ENCODE results near the gene RIMKLA.
A peak's percentile ranks its signal among the peaks of the same experiment; 100 is the strongest.

RIMKLA gene

GRCh38 chr1:42368096-42368795, 12.3 kb upstream of the RIMKLA start:
- DNase-seq: peak; percentile 85
- in situ Hi-C loops (cut with HindIII; ENCODE audit: low pct_ligation_motif_present, low pct_unique_long_range_greater_than_20kb, low sequenced_read_pairs): no loop called here

DNA sequence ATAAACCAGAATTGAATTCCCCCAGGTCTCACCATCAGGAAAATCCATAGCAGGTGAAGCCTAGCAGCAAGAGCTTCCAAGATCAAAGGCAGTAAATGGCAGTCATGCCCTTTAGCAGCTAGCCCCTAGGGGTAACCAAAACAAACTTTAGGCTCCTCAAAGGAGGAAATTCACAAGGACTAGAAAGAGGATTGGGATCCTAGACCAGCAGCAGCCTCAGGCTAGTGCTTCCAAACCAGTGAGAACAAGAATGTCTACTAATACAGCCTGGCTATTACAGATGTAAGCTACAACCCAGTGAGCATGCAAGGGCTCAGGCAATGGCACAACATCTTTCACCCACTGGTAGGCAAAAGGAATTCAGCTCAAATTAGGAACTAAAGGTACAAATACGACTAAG, 11.1 kb upstream of the RIMKLA start:
- in situ Hi-C loops (cut with HindIII; ENCODE audit: low pct_ligation_motif_present, low pct_unique_long_range_greater_than_20kb, low sequenced_read_pairs): no loop called here
- DNase-seq: no peak

DNA sequence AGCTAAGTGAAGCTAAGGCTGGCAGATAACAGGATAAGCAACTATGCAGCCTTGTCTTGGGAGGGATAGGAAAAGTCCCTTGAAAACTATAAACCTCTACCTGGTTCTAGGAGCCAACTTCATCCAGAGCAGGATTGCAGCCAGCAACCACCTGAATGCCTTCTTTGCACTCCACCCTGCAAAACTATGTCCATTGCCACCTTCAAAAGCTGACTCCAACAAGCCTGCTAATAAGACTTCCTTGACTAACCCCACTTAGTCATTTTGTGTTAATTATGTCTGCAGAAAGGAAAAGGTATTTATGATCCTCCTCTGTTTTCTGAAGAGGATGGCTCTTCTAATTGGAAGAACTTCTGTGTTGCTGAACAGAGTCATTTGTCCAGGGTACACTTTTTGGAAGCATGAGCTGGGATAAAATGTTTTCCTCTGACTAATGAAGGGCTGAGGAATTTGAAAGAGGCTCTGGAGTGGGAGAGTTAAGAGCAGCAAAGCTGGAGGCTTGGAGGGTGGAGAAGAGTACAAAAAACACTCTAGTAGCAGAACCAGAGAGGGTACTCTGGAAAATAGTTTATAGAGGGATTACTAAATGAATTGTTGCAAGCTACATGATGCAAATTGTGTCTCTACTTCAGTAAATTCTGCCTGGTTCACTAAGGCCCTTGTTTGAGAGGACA, 9.6 kb upstream of the RIMKLA start:
- DNase-seq: no peak
- in situ Hi-C loops (cut with HindIII; ENCODE audit: low pct_ligation_motif_present, low pct_unique_long_range_greater_than_20kb, low sequenced_read_pairs): no loop called here

DNA sequence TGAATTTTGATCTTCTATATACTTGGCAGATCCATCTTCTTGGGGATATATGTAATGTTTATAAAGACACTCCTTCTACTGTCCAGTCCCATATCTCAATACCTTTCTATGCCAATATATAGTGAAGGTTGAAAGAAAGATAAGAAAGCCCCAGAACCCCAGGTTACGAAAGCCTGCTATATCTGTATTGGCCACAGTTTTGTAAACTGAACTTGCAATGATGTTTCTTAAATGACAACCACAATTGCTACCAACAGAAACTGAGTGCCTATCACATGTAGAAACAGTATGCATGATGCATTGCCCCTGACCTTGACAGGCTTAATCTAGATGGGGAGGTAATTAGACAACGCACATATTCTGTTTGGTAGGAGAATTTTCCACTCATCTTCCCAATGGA, 7.8 kb upstream of the RIMKLA start:
- in situ Hi-C loops (cut with HindIII; ENCODE audit: low pct_ligation_motif_present, low pct_unique_long_range_greater_than_20kb, low sequenced_read_pairs): no loop called here
- no peak for DNase-seq

GRCh38 chr1:42379794-42380585, 602 bp upstream of the RIMKLA start:
- in situ Hi-C loops (cut with HindIII; ENCODE audit: low pct_ligation_motif_present, low pct_unique_long_range_greater_than_20kb, low sequenced_read_pairs): no loop called here
- peak; percentile 48 for DNase-seq

DNA sequence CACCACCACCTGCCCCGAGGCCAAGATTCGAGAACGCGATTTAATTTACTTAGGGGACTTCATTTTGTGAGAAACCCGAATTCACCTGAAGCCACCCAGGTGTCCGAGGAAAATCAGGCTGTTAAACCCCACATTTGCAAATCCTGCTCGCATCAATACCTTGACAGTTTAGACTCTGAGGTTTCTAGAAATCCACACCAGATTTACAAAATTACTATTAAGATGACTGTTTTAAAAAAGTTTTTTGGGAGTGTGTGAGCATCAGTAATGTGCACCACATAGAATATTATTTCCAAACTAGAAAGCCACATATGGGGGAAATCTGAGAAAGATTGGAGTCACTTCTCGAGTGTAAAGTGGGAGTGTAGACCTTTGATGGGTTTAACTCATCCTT, 685 bp downstream of the RIMKLA start:
- in situ Hi-C loops (cut with HindIII; ENCODE audit: low pct_ligation_motif_present, low pct_unique_long_range_greater_than_20kb, low sequenced_read_pairs): no loop called here

GRCh38 chr1:42385283-42385682, 4.7 kb downstream of the RIMKLA start:
- in situ Hi-C loops (cut with HindIII; ENCODE audit: low pct_ligation_motif_present, low pct_unique_long_range_greater_than_20kb, low sequenced_read_pairs): no loop called here
- DNase-seq: no peak

More for the DNA sequence above, 685 bp downstream of the RIMKLA start:
- no peak for DNase-seq

GRCh38 chr1:42386051-42386450, 5.5 kb downstream of the RIMKLA start:
- no peak for DNase-seq
- in situ Hi-C loops (cut with HindIII; ENCODE audit: low pct_ligation_motif_present, low pct_unique_long_range_greater_than_20kb, low sequenced_read_pairs): no loop called here

DNA sequence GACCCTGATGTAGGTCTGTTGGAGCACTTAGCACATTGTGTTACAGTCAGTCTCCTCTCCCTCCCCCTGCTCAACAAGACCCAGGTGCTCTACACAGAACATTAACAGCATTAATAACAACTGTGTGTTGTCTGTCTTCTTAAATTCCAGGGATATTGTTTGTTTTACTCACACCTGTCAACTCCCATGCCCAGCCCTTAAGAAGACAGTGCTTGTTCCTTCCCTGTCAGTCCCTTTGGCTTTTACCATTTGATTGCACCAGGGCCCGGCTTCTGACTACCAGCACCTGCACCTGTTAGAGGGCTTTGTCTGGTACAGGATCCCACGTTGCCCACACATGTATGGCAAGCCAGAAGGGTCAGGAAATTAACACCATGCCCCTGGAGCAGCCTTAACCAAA, 11.7 kb downstream of the RIMKLA start:
- no peak for DNase-seq
- in situ Hi-C loops (cut with HindIII; ENCODE audit: low pct_ligation_motif_present, low pct_unique_long_range_greater_than_20kb, low sequenced_read_pairs): no loop called here

GRCh38 chr1:42392967-42393848, 12.6 kb downstream of the RIMKLA start:
- in situ Hi-C loops (cut with HindIII; ENCODE audit: low pct_ligation_motif_present, low pct_unique_long_range_greater_than_20kb, low sequenced_read_pairs): no loop called here

DNA sequence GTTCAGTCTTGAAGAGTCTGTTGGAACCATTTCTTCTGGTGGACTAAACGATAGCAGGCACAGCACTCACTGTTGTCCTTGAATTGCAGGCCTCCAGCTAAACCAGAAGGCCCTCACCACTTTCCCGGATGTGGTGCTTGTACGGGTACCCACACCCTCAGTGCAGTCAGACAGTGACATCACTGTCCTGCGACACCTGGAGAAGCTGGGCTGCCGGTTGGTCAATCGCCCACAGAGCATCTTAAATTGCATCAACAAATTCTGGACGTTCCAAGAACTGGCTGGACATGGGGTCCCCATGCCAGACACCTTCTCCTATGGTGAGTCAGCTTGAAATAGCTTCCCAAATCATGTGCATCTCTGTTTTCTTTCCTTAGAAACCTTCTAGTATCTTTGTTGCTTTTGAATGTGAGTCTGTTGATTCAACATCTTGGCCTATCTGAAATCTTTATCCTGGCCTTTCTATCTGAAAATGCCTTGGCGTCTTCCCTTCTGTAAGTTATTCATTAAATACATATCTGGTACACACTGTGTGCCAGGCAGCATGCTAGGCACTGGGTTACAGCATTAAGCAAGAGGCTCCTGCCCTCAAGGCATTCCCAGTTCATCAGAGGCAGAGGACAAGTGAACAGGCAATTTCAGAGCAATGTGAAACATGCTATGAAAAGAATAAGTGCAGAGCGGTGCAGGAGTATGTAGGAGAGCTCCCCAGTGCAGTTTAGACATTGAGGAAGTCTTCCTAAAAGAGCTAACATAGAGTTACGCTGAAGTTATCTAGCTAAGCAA, 18.9 kb downstream of the RIMKLA start:
- no peak for DNase-seq
- in situ Hi-C loops (cut with HindIII; ENCODE audit: low pct_ligation_motif_present, low pct_unique_long_range_greater_than_20kb, low sequenced_read_pairs): no loop called here

More at GRCh38 chr1:42392967-42393848, 12.6 kb downstream of the RIMKLA start:
- DNase-seq: no peak

- in situ Hi-C loops (cut with HindIII; ENCODE audit: low pct_ligation_motif_present, low pct_unique_long_range_greater_than_20kb, low sequenced_read_pairs): no loop called here
- DNase-seq: peak; percentile 15
Measured at GRCh38 chr1:42403880-42404400, 23.3 kb downstream of the RIMKLA start.

- in situ Hi-C loops (cut with HindIII; ENCODE audit: low pct_ligation_motif_present, low pct_unique_long_range_greater_than_20kb, low sequenced_read_pairs): no loop called here
- DNase-seq: no peak
Measured at GRCh38 chr1:42414551-42415496, 34.2 kb downstream of the RIMKLA start.

- in situ Hi-C loops (cut with HindIII; ENCODE audit: low pct_ligation_motif_present, low pct_unique_long_range_greater_than_20kb, low sequenced_read_pairs): no loop called here
- no peak for DNase-seq
Measured at GRCh38 chr1:42417166-42417565, 36.6 kb downstream of the RIMKLA start.

DNA sequence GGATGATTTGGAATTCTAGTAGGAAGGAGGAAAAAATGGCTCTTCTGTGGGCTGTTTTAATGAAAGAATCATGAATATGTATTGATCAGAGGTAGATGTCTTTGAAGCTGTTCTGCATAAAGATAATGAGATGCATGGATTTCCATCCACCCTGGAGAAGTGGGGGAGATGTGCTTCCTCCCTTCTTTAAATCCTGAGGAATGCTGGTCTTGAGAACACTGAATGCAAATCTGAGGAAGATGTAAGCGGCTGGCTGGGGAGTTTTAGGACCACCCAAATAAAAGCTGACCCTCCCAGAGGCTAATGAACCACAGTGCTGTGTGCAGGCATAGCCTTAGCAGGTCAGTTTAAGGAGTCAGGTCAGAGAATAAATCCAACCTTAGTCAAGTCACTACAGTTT, 37.9 kb downstream of the RIMKLA start:
- no peak for DNase-seq
- in situ Hi-C loops (cut with HindIII; ENCODE audit: low pct_ligation_motif_present, low pct_unique_long_range_greater_than_20kb, low sequenced_read_pairs): no loop called here

GRCh38 chr1:42419126-42419821, 38.7 kb downstream of the RIMKLA start:
- in situ Hi-C loops (cut with HindIII; ENCODE audit: low pct_ligation_motif_present, low pct_unique_long_range_greater_than_20kb, low sequenced_read_pairs): no loop called here
- no peak for DNase-seq

Measured in ACHN (cell line).